Right atrium auricular region (tissue), 2 donors: ENCODE measurements around the gene SLIT3. TPM values are rescaled to one million over a fixed set of nuclear protein-coding genes. Genes with fewer than 3 reads are reported as not detected.
A peak's percentile ranks its signal among the peaks of the same experiment; 100 is the strongest.

Experiments
- DNase-seq: peaks from one replicate; pipeline ENCODE4 v3.0.0-alpha.2; 2019; ENCODE audit warnings: low spot score
- H3K27ac ChIP-seq, 2 donors: fragments of 200-600 bp; sonication (generic); 1 replicate in 1 of 2; 2 replicates in 1 of 2; pipeline ENCODE4 v1.5.1; 2016 to 2019
- H3K27me3 ChIP-seq, 2 donors: fragments of 200-600 bp; sonication (generic); one replicate each; pipeline versions ENCODE4 v1.5.1 to v1.6.0; 2017 to 2019
- H3K36me3 ChIP-seq: fragments of 200-600 bp; sonication (generic); one replicate; pipeline ENCODE4 v1.5.1; 2016
- H3K4me1 ChIP-seq, 2 donors: fragments of 200-600 bp; sonication (generic); one replicate each; pipeline versions ENCODE4 v1.5.1 to v1.6.0; 2017 to 2019
- H3K4me3 ChIP-seq, 2 donors: fragments of 200-600 bp; sonication (generic); 1 replicate in 1 of 2; 2 replicates in 1 of 2; pipeline ENCODE4 v1.5.1; 2017 to 2019; ENCODE audit warnings: mild to moderate bottlenecking in 1 of 2, moderate library complexity in 1 of 2
- H3K9me3 ChIP-seq, 2 donors: fragments of 200-600 bp; sonication (generic); one replicate each; pipeline ENCODE4 v1.5.1; 2019
- total RNA-seq, 2 donors: library from RNA; depleted of rRNA; stranded (reverse); fragments of >200 nt; gene quantifications; one replicate each; pipeline ENCODE4 v1.1.0, GENCODE V29; 2016
- TF ChIP-seq, protein P1 (sequence below), 2 donors: fragments of 200-600 bp; sonication (generic); IDR thresholded peaks; one replicate each; pipeline ENCODE4 v1.5.1; 2019; ENCODE audit warnings: antibody characterized with exemption in 2 of 2

SLIT3 gene
- total RNA-seq = 10 to 100 TPM; 66.1 to 85.8 TPM

GRCh38 chr5:169300468-169301385 is at the start of gene SLIT3:
SLIT3 (minus strand) TSS chr5:169301139; CDS start chr5:169300709, 430 bp downstream.
- Histone ChIP-seq H3K36me3 (no peaks in the 10 kb centered on the region), H3K27me3 (no peaks in the 10 kb centered on the region), H3K4me3 (peak within 1 kb of the TSS; percentile 64 to 66), H3K4me1 (peaks cover 0 to 22% of the 10 kb centered on the region in 2 donors), H3K27ac (peak within 1 kb of the TSS; percentile 57 to 84), H3K9me3 (no peaks in the 10 kb centered on the region)
- TF ChIP-seq, protein P1, sequence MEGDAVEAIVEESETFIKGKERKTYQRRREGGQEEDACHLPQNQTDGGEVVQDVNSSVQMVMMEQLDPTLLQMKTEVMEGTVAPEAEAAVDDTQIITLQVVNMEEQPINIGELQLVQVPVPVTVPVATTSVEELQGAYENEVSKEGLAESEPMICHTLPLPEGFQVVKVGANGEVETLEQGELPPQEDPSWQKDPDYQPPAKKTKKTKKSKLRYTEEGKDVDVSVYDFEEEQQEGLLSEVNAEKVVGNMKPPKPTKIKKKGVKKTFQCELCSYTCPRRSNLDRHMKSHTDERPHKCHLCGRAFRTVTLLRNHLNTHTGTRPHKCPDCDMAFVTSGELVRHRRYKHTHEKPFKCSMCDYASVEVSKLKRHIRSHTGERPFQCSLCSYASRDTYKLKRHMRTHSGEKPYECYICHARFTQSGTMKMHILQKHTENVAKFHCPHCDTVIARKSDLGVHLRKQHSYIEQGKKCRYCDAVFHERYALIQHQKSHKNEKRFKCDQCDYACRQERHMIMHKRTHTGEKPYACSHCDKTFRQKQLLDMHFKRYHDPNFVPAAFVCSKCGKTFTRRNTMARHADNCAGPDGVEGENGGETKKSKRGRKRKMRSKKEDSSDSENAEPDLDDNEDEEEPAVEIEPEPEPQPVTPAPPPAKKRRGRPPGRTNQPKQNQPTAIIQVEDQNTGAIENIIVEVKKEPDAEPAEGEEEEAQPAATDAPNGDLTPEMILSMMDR (IDR thresholded peaks at IDR 0.05) = no peak
- DNase-seq = peak; percentile 86

- H3K4me1 ChIP-seq = peaks cover 0 to 16% of the 10 kb centered on the region in 2 donors
- no peak for DNase-seq
- no peak overlapping the region for H3K27ac ChIP-seq
- no peaks in the 10 kb centered on the region for H3K36me3 ChIP-seq
- H3K27me3 ChIP-seq = no peaks in the 10 kb centered on the region
- H3K9me3 ChIP-seq = no peaks in the 10 kb centered on the region
- no peak overlapping the region for H3K4me3 ChIP-seq
- TF ChIP-seq, protein P1 (IDR thresholded peaks at IDR 0.05) = no peak
Observed at GRCh38 chr5:169350016-169350415, 49.1 kb upstream of the SLIT3 start.

GRCh38 chr5:169347786-169348185 is 46.8 kb upstream of the SLIT3 start:
- no peak for DNase-seq
- Histone ChIP-seq H3K4me1 (peaks cover 0 to 20% of the 10 kb centered on the region in 2 donors), H3K36me3 (no peaks in the 10 kb centered on the region), H3K27me3 (no peaks in the 10 kb centered on the region), H3K9me3 (no peaks in the 10 kb centered on the region), H3K27ac (no peak overlapping the region), H3K4me3 (no peak overlapping the region)
- TF ChIP-seq, protein P1 (IDR thresholded peaks at IDR 0.05) = no peak

DNA sequence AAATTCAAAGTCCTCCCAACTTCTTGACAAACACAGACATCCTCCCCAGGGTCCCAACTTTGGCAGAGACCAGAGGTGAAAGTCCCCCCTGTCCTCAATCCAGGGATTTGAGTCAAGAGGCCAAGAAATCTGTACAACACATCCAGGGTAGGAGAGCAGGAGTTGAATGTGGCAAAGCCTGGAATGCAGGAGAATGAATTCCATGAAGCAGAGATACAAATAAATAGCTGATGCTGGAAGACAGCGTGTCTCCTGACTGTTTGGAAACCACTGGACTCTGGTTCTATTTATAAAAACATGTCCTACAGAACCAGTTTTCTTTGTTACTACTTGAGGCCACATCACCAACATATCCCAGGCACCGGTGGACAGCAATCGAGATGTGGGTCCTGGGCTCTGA is 43.7 kb upstream of the SLIT3 start:
- no peaks in the 10 kb centered on the region for H3K9me3 ChIP-seq
- H3K27ac ChIP-seq = peak overlapping the region in 1 of 2 donors; percentile 10
- no peaks in the 10 kb centered on the region for H3K27me3 ChIP-seq
- H3K4me1 ChIP-seq = peaks cover 0 to 14% of the 10 kb centered on the region in 2 donors
- H3K36me3 ChIP-seq = no peaks in the 10 kb centered on the region
- TF ChIP-seq, protein P1 (IDR thresholded peaks at IDR 0.05) = no peak
- no peak overlapping the region for H3K4me3 ChIP-seq
- no peak for DNase-seq

DNA sequence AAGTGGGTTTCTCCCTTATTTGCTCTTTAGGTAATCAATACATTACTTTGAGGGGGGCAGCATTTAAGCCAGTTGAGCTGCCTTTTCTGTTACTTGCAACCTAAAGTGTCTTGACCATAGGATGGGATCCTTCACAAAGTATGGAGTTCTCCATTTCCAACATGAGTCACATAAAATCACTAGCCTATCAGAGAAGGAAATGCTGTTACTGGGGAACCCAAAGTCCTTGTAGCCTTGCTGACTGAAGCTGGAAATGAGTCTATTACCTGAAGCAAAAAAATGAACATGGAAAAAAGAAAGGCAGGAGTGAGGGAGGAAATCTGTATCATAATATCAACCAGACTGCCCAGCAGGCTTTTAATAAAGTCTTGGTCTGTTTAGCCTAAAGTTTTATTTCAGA is 42.8 kb upstream of the SLIT3 start:
- Histone ChIP-seq H3K9me3 (no peaks in the 10 kb centered on the region), H3K4me1 (peaks cover 0 to 14% of the 10 kb centered on the region in 2 donors), H3K4me3 (no peak overlapping the region), H3K27me3 (no peaks in the 10 kb centered on the region), H3K27ac (no peak overlapping the region), H3K36me3 (no peaks in the 10 kb centered on the region)
- TF ChIP-seq, protein P1 (IDR thresholded peaks at IDR 0.05) = no peak
- no peak for DNase-seq
